PC-9 (cell line): ENCODE results near the gene GTF2I. TPM values are rescaled to one million over a fixed set of nuclear protein-coding genes. Genes with fewer than 3 reads are reported as not detected.
"Not testable (repeated sequence)": the region's sequence is repeated elsewhere in the genome, so short reads cannot be mapped to it uniquely, and the experiment has no call there.

Experiments used
- BruUV-seq: library from RNA; stranded (reverse); fragments of 400-500 nt; replicated peaks from 2 replicates; lab custom pipeline; 2021; lab: Mats Ljungman, UMichigan
- CTCF ChIA-PET: fragments of 300-600 bp; sonication (Branson Sonifier 250); formaldehyde crosslinking; loops from one replicate; lab custom pipeline; 2022; ENCODE audit warnings: antibody characterized with exemption; lab: Charles Lee
- POLR2A ChIA-PET: fragments of 300-600 bp; sonication (Branson Sonifier 250); formaldehyde crosslinking; loops from one replicate; lab custom pipeline; 2022; ENCODE audit warnings: antibody characterized with exemption; ENCODE audit not compliant: unreplicated experiment; lab: Charles Lee
- DNase-seq, 2 experiments: peaks; one replicate each; pipeline versions ENCODE4 v3.0.0 to v3.0.0-alpha.2; 2015 to 2022; ENCODE audit warnings: mixed read lengths in 1 of 2
- H2AFZ ChIP-seq: fragments of 200-600 bp; sonication (generic); 2 replicates; pipeline ENCODE4 v1.8.1; 2017; ENCODE audit warnings: antibody characterized with exemption
- H3F3A ChIP-seq: fragments of 200-600 bp; sonication (generic); 2 replicates; pipeline ENCODE4 v1.8.1; 2017; ENCODE audit warnings: antibody characterized with exemption, mild to moderate bottlenecking, low read depth; ENCODE audit not compliant: insufficient read depth
- H3K27ac ChIP-seq: fragments of 200-600 bp; sonication (generic); 2 replicates; pipeline ENCODE4 v1.6.1; 2016; ENCODE audit warnings: mixed run types
- H3K27me3 ChIP-seq: fragments of 200-600 bp; sonication (generic); 2 replicates; pipeline ENCODE4 v1.6.1; 2016; ENCODE audit warnings: low read depth, mixed run types; ENCODE audit not compliant: insufficient read depth
- H3K36me3 ChIP-seq: fragments of 200-600 bp; sonication (generic); 2 replicates; pipeline ENCODE4 v1.6.1; 2016; ENCODE audit warnings: low read depth, mixed run types
- H3K4me1 ChIP-seq: fragments of 200-600 bp; sonication (generic); replicated peaks from 2 replicates; pipeline ENCODE4 v1.6.1; 2016; ENCODE audit warnings: mixed run types; ENCODE audit not compliant: insufficient read depth
- H3K4me2 ChIP-seq: fragments of 200-600 bp; sonication (generic); 2 replicates; pipeline ENCODE4 v1.6.1; 2017; ENCODE audit warnings: mixed run types
- H3K4me3 ChIP-seq: fragments of 200-600 bp; sonication (generic); 2 replicates; pipeline ENCODE4 v1.6.1; 2016; ENCODE audit warnings: mixed run types
- H3K79me2 ChIP-seq: fragments of 200-600 bp; sonication (generic); 2 replicates; pipeline ENCODE4 v1.6.1; 2017; ENCODE audit warnings: low read depth, mixed run types
- H3K9me2 ChIP-seq: fragments of 200-600 bp; sonication (generic); 2 replicates; pipeline ENCODE4 v1.8.1; 2017; ENCODE audit warnings: mild to moderate bottlenecking; ENCODE audit not compliant: insufficient read depth
- H3K9me3 ChIP-seq: fragments of 200-600 bp; sonication (generic); 2 replicates; pipeline ENCODE4 v1.8.1; 2016; ENCODE audit warnings: low read depth; ENCODE audit not compliant: insufficient read depth
- H4K20me1 ChIP-seq: fragments of 200-600 bp; sonication (generic); 2 replicates; pipeline ENCODE4 v1.8.1; 2017; ENCODE audit not compliant: insufficient read depth
- CTCF ChIP-seq: fragments of 200-600 bp; sonication (generic); conservative IDR thresholded peaks from 2 replicates; pipeline ENCODE4 v1.6.1; 2017; ENCODE audit warnings: mixed run types, antibody characterized with exemption, mild to moderate bottlenecking, moderate library complexity
- EZH2 ChIP-seq: fragments of 200-600 bp; sonication (generic); IDR thresholded peaks from 2 replicates; pipeline ENCODE4 v1.8.0; 2017; ENCODE audit warnings: antibody characterized with exemption, low read depth
- intact Hi-C: fragments of 100-400 bp; cut with micrococcal nuclease; formaldehyde crosslinking; loops from one replicate; pipeline ENCODE4 v1.10.0; 2022; ENCODE audit not compliant: unreplicated experiment
- total RNA-seq: library from RNA; stranded (reverse); gene quantifications from 2 replicates; pipeline ENCODE4 v1.2.3, GENCODE V29; 2021

Gene GTF2I
- total RNA-seq, 1 experiment from 2014 or later: 364 TPM

DNA sequence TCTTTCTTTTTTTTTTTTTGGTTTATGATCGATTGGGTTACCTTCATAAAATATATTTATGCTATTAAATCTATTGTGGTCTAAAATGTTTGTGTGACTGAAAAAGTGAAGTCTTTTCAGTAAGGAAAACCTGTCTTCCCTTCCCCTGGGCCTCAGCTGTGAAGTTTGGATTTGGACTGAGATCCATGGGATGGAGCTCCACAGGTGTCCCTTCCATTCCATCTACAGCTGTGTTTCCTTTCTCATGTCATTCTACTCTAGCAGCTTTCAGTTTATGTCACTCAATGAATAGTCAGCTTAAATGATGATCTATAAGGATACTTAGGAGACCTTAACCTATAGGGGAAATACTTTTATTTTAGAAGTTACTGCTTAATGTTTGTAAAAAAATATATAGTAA, 68.3 kb downstream of the GTF2I start:
- Histone ChIP-seq H3K27ac (no peak overlapping the region), H3K27me3 (no peaks in the 10 kb centered on the region), H3K36me3 (peaks cover 24% of the 10 kb centered on the region), H3K4me1 (no peaks in the 10 kb centered on the region), H3K4me2 (no peak overlapping the region), H2AFZ (no peak overlapping the region), H4K20me1 (peaks cover 8% of the 10 kb centered on the region; the same call in 1 of the 2 replicates), H3K4me3 (no peak overlapping the region), H3F3A (peaks cover 35% of the 10 kb centered on the region; the same call in 1 of the 2 replicates), H3K9me3 (no peaks in the 10 kb centered on the region), H3K79me2 (no peaks in the 10 kb centered on the region), H3K9me2 (no peaks in the 10 kb centered on the region)
- no TSS peak for BruUV-seq
- ChIA-PET CTCF (no interaction called here), POLR2A (no interaction called here)
- intact Hi-C loops: no loop called here
- DNase-seq: no peak
- TF ChIP-seq EZH2: no peak
- TF ChIP-seq CTCF: no peak

- Histone ChIP-seq H3F3A (peaks cover 31% of the 10 kb centered on the region; the same call in 1 of the 2 replicates), H3K27me3 (no peaks in the 10 kb centered on the region), H3K9me2 (no peaks in the 10 kb centered on the region), H3K4me1 (no peaks in the 10 kb centered on the region), H3K27ac (no peak overlapping the region), H2AFZ (no peak overlapping the region), H3K4me3 (no peak overlapping the region), H3K9me3 (no peaks in the 10 kb centered on the region), H4K20me1 (peaks cover 8% of the 10 kb centered on the region; the same call in 1 of the 2 replicates), H3K79me2 (no peaks in the 10 kb centered on the region), H3K36me3 (peaks cover 21% of the 10 kb centered on the region), H3K4me2 (no peak overlapping the region)
- intact Hi-C loops: no loop called here
- ChIA-PET CTCF (no interaction called here), POLR2A (no interaction called here)
- DNase-seq: no peak
- no peak for TF ChIP-seq CTCF
- TF ChIP-seq EZH2: no peak
- BruUV-seq: no TSS peak
These were observed 69.0 kb downstream of the GTF2I start for GRCh38 chr7:74726309-74727101.

DNA sequence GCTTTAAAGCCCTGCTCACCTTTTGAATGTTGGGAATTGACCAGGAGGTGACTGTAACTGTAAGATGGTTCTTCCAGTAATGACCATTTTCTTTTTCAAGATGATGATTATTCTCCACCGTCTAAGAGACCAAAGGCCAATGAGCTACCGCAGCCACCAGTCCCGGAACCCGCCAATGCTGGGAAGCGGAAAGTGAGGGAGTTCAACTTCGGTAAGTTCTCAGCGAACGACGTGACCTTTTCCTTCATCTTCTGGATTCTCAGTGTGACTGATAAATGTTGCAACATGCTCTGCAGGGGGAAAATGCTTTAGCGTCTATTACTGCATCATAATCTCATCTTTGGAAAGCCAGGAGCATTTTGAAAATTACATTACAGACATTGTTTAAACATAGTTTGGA, 71.2 kb downstream of the GTF2I start:
- H3K79me2 ChIP-seq, H3K27ac ChIP-seq, DNase-seq, BruUV-seq, H3K4me1 ChIP-seq, intact Hi-C loops, H3K27me3 ChIP-seq, H3K9me3 ChIP-seq, H3K4me2 ChIP-seq, H3K4me3 ChIP-seq, H2AFZ ChIP-seq, H3K9me2 ChIP-seq, POLR2A ChIA-PET, CTCF ChIA-PET, H4K20me1 ChIP-seq: not testable (repeated sequence)
- Histone ChIP-seq H3F3A (peaks cover 21% of the 10 kb centered on the region; the same call in 1 of the 2 replicates), H3K36me3 (peaks cover 15% of the 10 kb centered on the region; the same call in 1 of the 2 replicates)

- DNase-seq: not testable (repeated sequence)
These were observed 72.7 kb downstream of the GTF2I start for GRCh38 chr7:74730186-74730585.

DNA sequence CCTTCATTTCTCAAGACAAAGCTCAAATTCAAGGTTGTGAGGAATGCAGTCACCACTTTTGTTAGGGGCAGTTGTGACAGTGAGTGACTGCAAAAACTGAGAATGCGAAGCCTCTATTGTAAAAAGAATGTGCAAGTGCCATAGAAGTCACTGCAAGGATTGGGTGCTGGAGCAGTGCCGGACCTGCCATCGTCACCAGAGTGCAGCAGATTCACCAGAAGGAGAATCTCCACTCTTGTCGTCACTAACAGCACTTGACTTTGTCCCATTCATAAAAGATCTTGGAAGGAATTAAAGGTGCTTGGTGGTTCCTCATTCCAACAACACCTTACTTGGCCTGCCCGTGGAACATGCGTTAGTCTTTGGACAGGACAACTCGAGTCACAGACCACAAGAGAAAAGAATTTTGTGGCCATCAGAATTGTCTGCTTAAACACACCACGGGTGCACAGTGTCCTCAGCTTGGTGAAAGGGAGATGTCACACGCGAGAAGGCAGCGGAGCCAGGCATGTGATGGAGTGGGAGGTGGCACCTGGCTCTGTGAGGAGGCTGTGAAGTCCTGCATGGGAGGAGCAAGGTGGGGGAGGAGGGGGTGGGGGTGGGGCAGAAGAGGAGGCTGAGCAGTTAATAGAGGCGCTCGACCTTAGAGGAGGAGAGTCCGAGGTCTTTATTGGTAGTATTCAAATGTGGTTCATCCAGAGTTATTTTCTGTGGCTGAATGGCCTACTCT, 82.6 kb downstream of the GTF2I start:
- H3K9me2 ChIP-seq, CTCF ChIA-PET, H2AFZ ChIP-seq, H3F3A ChIP-seq, H3K4me3 ChIP-seq, H3K79me2 ChIP-seq, H3K27ac ChIP-seq, POLR2A ChIA-PET, H3K27me3 ChIP-seq, BruUV-seq, DNase-seq, H3K4me1 ChIP-seq, intact Hi-C loops, H3K36me3 ChIP-seq, H3K9me3 ChIP-seq, H4K20me1 ChIP-seq, H3K4me2 ChIP-seq: not testable (repeated sequence)

More at GRCh38 chr7:74730186-74730585, 72.7 kb downstream of the GTF2I start:
- CTCF ChIA-PET, H3K79me2 ChIP-seq, H3K9me2 ChIP-seq, BruUV-seq, H3K4me1 ChIP-seq, POLR2A ChIA-PET, H4K20me1 ChIP-seq, H3K9me3 ChIP-seq, H3K27ac ChIP-seq, H3K4me3 ChIP-seq, H3K4me2 ChIP-seq, H2AFZ ChIP-seq, intact Hi-C loops, H3K27me3 ChIP-seq: not testable (repeated sequence)
- peaks cover 14% of the 10 kb centered on the region; the same call in 1 of the 2 replicates for H3F3A ChIP-seq
- H3K36me3 ChIP-seq: peaks cover 11% of the 10 kb centered on the region; the same call in 1 of the 2 replicates
